ENCODE results near the gene CORO7. TPM values are rescaled to one million over a fixed set of nuclear protein-coding genes. Genes with fewer than 3 reads are reported as not detected.
A peak's percentile ranks its signal among the peaks of the same experiment; 100 is the strongest.

Gene CORO7
- total and polyA plus RNA-seq, 7 experiments from 2014 or later: 29.6 to 572 (median 141) TPM

DNA sequence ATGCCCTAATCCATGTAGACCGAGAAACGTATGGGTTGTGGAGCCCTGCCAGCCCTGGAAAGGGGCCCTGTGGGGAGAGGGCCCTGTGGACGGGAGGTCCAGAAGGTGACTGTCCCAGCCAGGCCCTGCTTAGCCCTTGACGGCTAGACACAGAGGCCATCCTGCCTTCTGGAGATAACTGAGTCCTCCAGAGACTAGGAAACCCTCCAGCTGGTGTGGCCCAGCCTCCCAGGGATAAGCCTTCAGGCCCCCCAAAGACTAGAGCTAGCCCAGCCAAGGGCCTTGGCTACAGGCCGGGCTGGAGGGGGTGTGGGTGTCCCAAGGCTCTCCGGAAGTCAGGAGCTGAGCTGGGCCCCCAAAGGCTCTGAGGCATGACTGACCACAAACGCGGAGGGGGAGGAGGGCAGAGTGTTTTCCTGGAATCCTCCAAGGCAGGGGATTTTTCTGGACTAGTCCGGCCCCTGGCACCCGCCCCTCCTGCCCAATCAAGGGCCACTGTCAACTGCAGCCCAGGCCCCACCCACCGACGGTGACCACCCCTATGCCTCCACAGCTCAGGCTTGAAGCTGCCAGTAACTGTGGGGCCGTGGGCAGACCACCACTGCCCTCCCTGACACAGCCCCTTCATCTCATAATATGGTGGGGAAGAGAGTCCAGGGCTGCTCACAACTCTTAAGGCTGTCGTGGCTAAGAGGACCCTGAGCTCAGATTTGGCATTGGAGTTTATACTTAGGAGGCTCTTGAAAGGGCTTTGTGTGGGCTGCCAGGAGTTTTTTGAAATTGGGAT, 45.6 kb downstream of the CORO7 start:
- H3K36me3 Mint-ChIP-seq: peaks cover 0 to 5% (median 0%) of the 10 kb centered on the region in 5 donors
- intact Hi-C loops (cut with micrococcal nuclease): loop anchor here (1.0 to 5.0 kb wide), 5 partner anchors 19 to 246 kb away; partner anchors contain the start of genes PAM16 (in 2 of the 2), CORO7 (in 1 of the 2) and HMOX2 (in 1 of the 2)

GRCh38 chr16:4370151-4370550, 46.2 kb downstream of the CORO7 start:
- H3K9me3 Mint-ChIP-seq: peaks cover 0 to 3% (median 0%) of the 10 kb centered on the region in 11 donors
- H3K4me1 ChIP-seq (ENCODE audit: control insufficient read depth in 2 of 2, insufficient read depth in 2 of 2, low read length in 2 of 2): peaks cover 15 to 19% of the 10 kb centered on the region in 2 donors
- H3K9me3 ChIP-seq (ENCODE audit: control insufficient read depth in 2 of 3, low read length in 3 of 3): no peaks in the 10 kb centered on the region
- DNase-seq (no peak), ATAC-seq (no peak)
- H3K27ac Mint-ChIP-seq: peak overlapping the region in 1 of 9 donors; percentile 22
- no peak overlapping the region for H3K4me3 ChIP-seq (ENCODE audit: low read length)
- no peak overlapping the region for H3K4me3 Mint-ChIP-seq
- H3K36me3 ChIP-seq (ENCODE audit: control insufficient read depth in 2 of 3, insufficient read depth in 3 of 3, low read length in 3 of 3): peaks cover 0 to 29% (median 6%) of the 10 kb centered on the region in 3 experiments
- H3K27me3 ChIP-seq (ENCODE audit: control insufficient read depth in 2 of 2, insufficient read depth in 2 of 2, low read length in 2 of 2): no peaks in the 10 kb centered on the region
- H3K27ac ChIP-seq (ENCODE audit: low read depth, low read length): no peak overlapping the region
- H3K27me3 Mint-ChIP-seq: no peaks in the 10 kb centered on the region
- H3K36me3 Mint-ChIP-seq: peaks cover 0 to 5% (median 0%) of the 10 kb centered on the region in 5 donors
- H3K4me1 Mint-ChIP-seq: peaks cover 0 to 22% (median 8%) of the 10 kb centered on the region in 7 donors
- POLR2A ChIA-PET: no interaction called here
- CTCF ChIA-PET: interaction anchor here (1.0 kb wide), 1 partner anchor 203 kb away, joined by 3 read pairs; no protein-coding TSS in a partner anchor
- intact Hi-C loops (cut with micrococcal nuclease): loop anchor here (5.0 kb wide), 2 partner anchors 42 to 107 kb away; partner anchors contain the start of gene HMOX2 (in 1 of the 2)

More for the DNA sequence above, 45.6 kb downstream of the CORO7 start:
- Mint-ChIP-seq H3K27ac (peak overlapping the region in 1 of 9 donors; percentile 8), H3K27me3 (no peaks in the 10 kb centered on the region), H3K4me1 (peaks cover 0 to 23% (median 11%) of the 10 kb centered on the region in 7 donors), H3K4me3 (peak overlapping the region in 6 of 10 donors; percentile 33 to 80 (median 46)), H3K9me3 (peaks cover 0 to 3% (median 0%) of the 10 kb centered on the region in 11 donors)
- Histone ChIP-seq H3K27ac (ENCODE audit: low read depth, low read length) (no peak overlapping the region), H3K4me1 (ENCODE audit: control insufficient read depth in 2 of 2, insufficient read depth in 2 of 2, low read length in 2 of 2) (peaks cover 15 to 19% of the 10 kb centered on the region in 2 donors), H3K27me3 (ENCODE audit: control insufficient read depth in 2 of 2, insufficient read depth in 2 of 2, low read length in 2 of 2) (no peaks in the 10 kb centered on the region), H3K36me3 (ENCODE audit: control insufficient read depth in 2 of 3, insufficient read depth in 3 of 3, low read length in 3 of 3) (peaks cover 0 to 23% (median 6%) of the 10 kb centered on the region in 3 experiments), H3K9me3 (ENCODE audit: control insufficient read depth in 2 of 3, low read length in 3 of 3) (no peaks in the 10 kb centered on the region), H3K4me3 (ENCODE audit: low read length) (no peak overlapping the region)
- DNase-seq: peak in 1 of 9 donors; percentile 19
- ATAC-seq: no peak
- ChIA-PET CTCF (interaction anchor here (0.9 to 1.0 kb wide), 2 partner anchors 32 to 202 kb away, joined by 3 to 4 read pairs; no protein-coding TSS in a partner anchor), POLR2A (no interaction called here)

DNA sequence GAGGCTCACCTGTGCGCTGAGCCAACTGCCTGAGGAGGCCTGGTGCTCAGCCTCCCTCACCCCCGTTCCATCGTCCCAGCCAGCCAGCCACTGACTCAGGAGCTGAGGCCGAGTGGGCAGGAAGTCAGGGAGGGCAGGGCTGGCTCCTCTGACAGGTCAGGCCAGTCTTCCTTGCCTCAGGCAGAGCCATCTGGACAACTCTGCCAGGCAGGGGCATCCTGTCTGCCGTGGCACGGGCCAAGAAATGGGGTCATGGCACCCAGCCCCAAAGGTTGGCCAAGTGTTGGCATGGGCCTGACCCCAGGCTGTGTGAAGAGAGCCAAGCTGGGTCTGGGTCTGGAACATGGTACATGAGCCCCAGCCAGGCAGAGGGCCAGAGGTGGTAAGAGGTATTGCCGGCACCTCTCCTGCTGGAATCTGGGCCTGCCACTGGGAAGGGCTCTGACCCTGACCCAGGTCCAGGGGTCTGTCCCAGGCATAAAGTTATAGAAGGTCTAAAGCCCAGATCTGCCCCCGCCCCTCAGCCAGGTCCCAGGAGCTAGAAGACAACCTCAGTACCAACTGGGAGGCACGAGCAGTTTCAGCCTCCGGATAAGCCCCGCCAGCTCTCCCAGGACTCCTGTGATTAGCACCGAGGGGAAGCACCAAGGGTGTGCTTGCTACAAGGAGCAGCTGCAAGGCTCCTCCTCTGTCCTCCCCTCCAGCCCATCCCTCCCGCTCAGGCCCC, 47.2 kb downstream of the CORO7 start:
- POLR2A ChIA-PET: no interaction called here
- Mint-ChIP-seq H3K4me3 (peak overlapping the region in 1 of 10 donors; percentile 7), H3K36me3 (peaks cover 0 to 5% (median 0%) of the 10 kb centered on the region in 5 donors), H3K27ac (no peak overlapping the region), H3K27me3 (no peaks in the 10 kb centered on the region), H3K9me3 (peaks cover 0 to 3% (median 0%) of the 10 kb centered on the region in 11 donors), H3K4me1 (peaks cover 0 to 19% (median 8%) of the 10 kb centered on the region in 7 donors)
- no peak overlapping the region for H3K4me3 ChIP-seq (ENCODE audit: low read length)
- ATAC-seq (no peak), DNase-seq (no peak)
- CTCF ChIA-PET: interaction anchor here (0.7 to 1.7 kb wide), 3 partner anchors 34 to 179 kb away, joined by 3 to 5 read pairs (median 3); no protein-coding TSS in a partner anchor
- no peak overlapping the region for H3K27ac ChIP-seq (ENCODE audit: low read depth, low read length)
- H3K4me1 ChIP-seq (ENCODE audit: control insufficient read depth in 2 of 2, insufficient read depth in 2 of 2, low read length in 2 of 2): peaks cover 15 to 19% of the 10 kb centered on the region in 2 donors
- H3K27me3 ChIP-seq (ENCODE audit: control insufficient read depth in 2 of 2, insufficient read depth in 2 of 2, low read length in 2 of 2): no peaks in the 10 kb centered on the region
- intact Hi-C loops (cut with micrococcal nuclease): no loop called here
- H3K36me3 ChIP-seq (ENCODE audit: control insufficient read depth in 2 of 3, insufficient read depth in 3 of 3, low read length in 3 of 3): peaks cover 0 to 39% (median 6%) of the 10 kb centered on the region in 3 experiments
- H3K9me3 ChIP-seq (ENCODE audit: control insufficient read depth in 2 of 3, low read length in 3 of 3): no peaks in the 10 kb centered on the region

DNA sequence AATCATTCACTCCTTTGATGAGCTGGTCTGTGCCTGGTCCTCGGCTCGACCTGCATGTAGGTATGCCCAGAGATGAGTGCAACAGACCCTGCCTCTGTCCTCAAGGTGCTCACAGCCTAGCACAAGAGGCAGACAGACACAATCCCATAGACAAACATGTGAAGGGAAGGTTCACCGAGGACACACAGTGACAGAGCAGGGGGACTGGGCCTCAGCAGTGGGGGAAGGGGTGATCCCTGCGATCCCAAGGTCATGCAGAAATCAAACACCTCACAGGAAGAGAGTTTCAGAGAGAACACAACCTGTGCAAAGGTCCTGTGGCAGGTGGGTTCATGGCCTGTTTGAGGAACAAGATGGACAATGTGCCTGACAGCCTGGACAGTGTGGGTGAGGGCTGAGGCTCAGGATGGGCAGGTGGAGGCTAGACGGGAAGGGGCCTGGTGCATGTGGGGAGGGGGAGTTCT, 49.0 kb downstream of the CORO7 start:
- intact Hi-C loops (cut with micrococcal nuclease): no loop called here
- no peaks in the 10 kb centered on the region for H3K9me3 ChIP-seq (ENCODE audit: control insufficient read depth in 2 of 3, low read length in 3 of 3)
- Mint-ChIP-seq H3K27me3 (no peaks in the 10 kb centered on the region), H3K4me3 (no peak overlapping the region), H3K9me3 (peaks cover 0 to 3% (median 0%) of the 10 kb centered on the region in 11 donors), H3K4me1 (peaks cover 0 to 13% (median 5%) of the 10 kb centered on the region in 7 donors), H3K27ac (peak overlapping the region in 3 of 9 donors; percentile 8 to 64 (median 48)), H3K36me3 (peaks cover 0 to 9% (median 3%) of the 10 kb centered on the region in 5 donors)
- ATAC-seq (no peak), DNase-seq (no peak)
- peaks cover 4 to 6% of the 10 kb centered on the region in 2 donors for H3K4me1 ChIP-seq (ENCODE audit: control insufficient read depth in 2 of 2, insufficient read depth in 2 of 2, low read length in 2 of 2)
- POLR2A ChIA-PET: interaction anchor here (1.0 kb wide), 1 partner anchor 47 kb away, joined by 3 read pairs; no protein-coding TSS in a partner anchor
- H3K4me3 ChIP-seq (ENCODE audit: low read length): no peak overlapping the region
- no peak overlapping the region for H3K27ac ChIP-seq (ENCODE audit: low read depth, low read length)
- peaks cover 0 to 55% (median 10%) of the 10 kb centered on the region in 3 experiments for H3K36me3 ChIP-seq (ENCODE audit: control insufficient read depth in 2 of 3, insufficient read depth in 3 of 3, low read length in 3 of 3)
- no peaks in the 10 kb centered on the region for H3K27me3 ChIP-seq (ENCODE audit: control insufficient read depth in 2 of 2, insufficient read depth in 2 of 2, low read length in 2 of 2)
- CTCF ChIA-PET: interaction anchor here (1.7 kb wide), 1 partner anchor 35 kb away, joined by 5 read pairs; no protein-coding TSS in a partner anchor

DNA sequence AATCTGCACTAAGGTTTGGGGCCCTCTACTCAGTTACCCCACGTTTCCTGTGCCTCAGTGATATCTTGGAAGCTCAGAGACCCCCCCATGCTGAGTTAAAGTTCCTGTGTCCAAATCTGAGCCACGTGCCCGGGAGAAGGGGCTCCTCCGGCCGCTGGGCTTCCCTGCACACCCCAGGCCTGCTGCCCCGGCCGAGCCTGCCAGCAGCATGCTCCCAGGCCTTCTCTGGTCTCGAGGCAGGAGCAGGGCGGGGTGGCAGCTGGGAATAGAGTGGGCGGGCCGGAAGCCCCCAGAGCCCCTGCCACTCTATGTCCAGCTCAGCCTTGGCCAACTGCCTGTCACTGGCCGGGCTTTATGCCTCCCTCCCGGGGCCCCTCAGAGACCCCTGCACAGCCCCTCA, 50.4 kb downstream of the CORO7 start:
- no peak for ATAC-seq
- ChIA-PET CTCF (no interaction called here), POLR2A (no interaction called here)
- Histone ChIP-seq H3K27me3 (ENCODE audit: control insufficient read depth in 2 of 2, insufficient read depth in 2 of 2, low read length in 2 of 2) (no peaks in the 10 kb centered on the region), H3K4me1 (ENCODE audit: control insufficient read depth in 2 of 2, insufficient read depth in 2 of 2, low read length in 2 of 2) (no peaks in the 10 kb centered on the region), H3K9me3 (ENCODE audit: control insufficient read depth in 2 of 3, low read length in 3 of 3) (no peaks in the 10 kb centered on the region), H3K4me3 (ENCODE audit: low read length) (no peak overlapping the region), H3K27ac (ENCODE audit: low read depth, low read length) (no peak overlapping the region), H3K36me3 (ENCODE audit: control insufficient read depth in 2 of 3, insufficient read depth in 3 of 3, low read length in 3 of 3) (peaks cover 4 to 69% (median 10%) of the 10 kb centered on the region in 3 experiments)
- Mint-ChIP-seq H3K27me3 (no peaks in the 10 kb centered on the region), H3K4me3 (no peak overlapping the region), H3K9me3 (peaks cover 0 to 3% (median 0%) of the 10 kb centered on the region in 11 donors), H3K4me1 (peaks cover 0 to 13% (median 4%) of the 10 kb centered on the region in 7 donors), H3K27ac (peak overlapping the region in 1 of 9 donors; percentile 56), H3K36me3 (peaks cover 0 to 9% (median 3%) of the 10 kb centered on the region in 5 donors)
- intact Hi-C loops (cut with micrococcal nuclease): no loop called here
- DNase-seq: no peak

GRCh38 chr16:4365615-4366014, 50.8 kb downstream of the CORO7 start:
- no peak overlapping the region for H3K27ac ChIP-seq (ENCODE audit: low read depth, low read length)
- no peak overlapping the region for H3K4me3 Mint-ChIP-seq
- CTCF ChIA-PET: no interaction called here
- peaks cover 0 to 13% (median 4%) of the 10 kb centered on the region in 7 donors for H3K4me1 Mint-ChIP-seq
- no peaks in the 10 kb centered on the region for H3K27me3 Mint-ChIP-seq
- no peaks in the 10 kb centered on the region for H3K4me1 ChIP-seq (ENCODE audit: control insufficient read depth in 2 of 2, insufficient read depth in 2 of 2, low read length in 2 of 2)
- DNase-seq: no peak
- intact Hi-C loops (cut with micrococcal nuclease): no loop called here
- H3K27ac Mint-ChIP-seq: no peak overlapping the region
- H3K36me3 ChIP-seq (ENCODE audit: control insufficient read depth in 2 of 3, insufficient read depth in 3 of 3, low read length in 3 of 3): peaks cover 4 to 72% (median 10%) of the 10 kb centered on the region in 3 experiments
- POLR2A ChIA-PET: no interaction called here
- H3K4me3 ChIP-seq (ENCODE audit: low read length): no peak overlapping the region
- H3K27me3 ChIP-seq (ENCODE audit: control insufficient read depth in 2 of 2, insufficient read depth in 2 of 2, low read length in 2 of 2): no peaks in the 10 kb centered on the region
- H3K36me3 Mint-ChIP-seq: peaks cover 0 to 9% (median 3%) of the 10 kb centered on the region in 5 donors
- H3K9me3 Mint-ChIP-seq: peaks cover 0 to 3% (median 0%) of the 10 kb centered on the region in 11 donors
- no peaks in the 10 kb centered on the region for H3K9me3 ChIP-seq (ENCODE audit: control insufficient read depth in 2 of 3, low read length in 3 of 3)
- no peak for ATAC-seq

All from naive thymus-derived CD4-positive, alpha-beta T cell (primary cell).